Activated CD4-positive, CD25-positive, alpha-beta regulatory T cell treated with anti-CD3 and anti-CD28 coated beads, Interleukin-2, amount 50 U/mL, for 16 hours (primary cell): ENCODE data around the gene ABCC8.
A peak's percentile ranks its signal among the peaks of the same experiment; 100 is the strongest.

Experiments
- DNase-seq: peaks from one replicate; pipeline ENCODE4 v3.0.0-alpha.2; 2020; ENCODE audit warnings: low read depth, low spot score

Gene ABCC8

GRCh38 chr11:17387811-17388210 is 88.8 kb downstream of the ABCC8 start:
- DNase-seq = no peak

DNA sequence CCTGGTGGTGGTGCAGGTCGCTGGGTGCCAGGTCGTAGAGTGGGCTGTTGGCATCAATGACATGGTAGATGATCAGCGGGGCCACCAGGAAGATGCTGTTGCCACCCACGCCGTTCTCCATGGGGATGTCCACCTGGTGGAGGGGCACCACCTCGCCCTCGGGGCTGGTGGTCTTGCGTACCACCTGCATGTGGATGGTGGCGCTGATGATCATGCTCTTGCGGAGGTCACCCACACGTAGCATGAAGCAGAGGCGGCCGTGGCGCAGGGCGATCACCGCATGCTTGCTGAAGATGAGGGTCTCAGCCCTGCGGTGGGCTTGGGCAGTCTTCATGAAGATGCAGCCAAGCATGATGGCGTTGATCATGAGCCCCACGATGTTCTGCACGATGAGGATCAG is 89.4 kb downstream of the ABCC8 start:
- DNase-seq = no peak

DNA sequence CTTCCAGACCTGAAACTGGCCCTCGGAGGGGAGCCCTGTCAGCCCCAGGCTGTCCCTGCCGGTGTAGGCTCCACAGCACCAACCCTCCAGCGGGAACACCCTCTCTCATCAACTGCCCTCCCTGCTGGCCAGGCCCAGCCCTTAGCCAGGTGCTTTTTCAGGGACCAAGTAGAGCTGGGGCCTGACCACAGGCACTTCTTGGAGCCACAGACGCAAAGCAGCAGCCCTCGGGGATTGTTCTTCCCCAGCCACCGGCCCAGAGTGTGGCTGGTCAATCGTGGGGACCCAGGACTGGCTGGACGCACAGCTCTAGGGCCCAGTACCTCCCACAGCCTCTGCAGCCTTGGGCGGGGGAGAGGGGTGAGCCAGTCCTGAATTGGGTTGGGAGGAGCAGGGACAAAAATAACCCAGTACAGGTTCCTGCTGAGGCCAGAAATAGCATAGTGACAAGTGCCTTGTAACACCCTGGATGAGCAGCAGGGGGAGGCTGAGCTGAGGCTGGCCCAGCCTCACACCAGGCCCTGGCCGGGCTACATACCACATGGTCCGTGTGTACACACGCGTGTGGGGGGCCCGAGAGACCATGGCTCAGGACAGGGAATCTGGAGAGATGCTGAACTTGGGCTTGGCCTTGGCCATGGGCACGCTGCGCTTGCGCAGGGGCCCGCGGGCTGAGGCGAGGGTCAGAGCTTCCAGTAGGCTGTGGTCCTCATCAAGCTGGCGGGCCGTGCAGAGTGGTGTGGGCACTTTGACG is 90.1 kb downstream of the ABCC8 start:
- DNase-seq = no peak

DNA sequence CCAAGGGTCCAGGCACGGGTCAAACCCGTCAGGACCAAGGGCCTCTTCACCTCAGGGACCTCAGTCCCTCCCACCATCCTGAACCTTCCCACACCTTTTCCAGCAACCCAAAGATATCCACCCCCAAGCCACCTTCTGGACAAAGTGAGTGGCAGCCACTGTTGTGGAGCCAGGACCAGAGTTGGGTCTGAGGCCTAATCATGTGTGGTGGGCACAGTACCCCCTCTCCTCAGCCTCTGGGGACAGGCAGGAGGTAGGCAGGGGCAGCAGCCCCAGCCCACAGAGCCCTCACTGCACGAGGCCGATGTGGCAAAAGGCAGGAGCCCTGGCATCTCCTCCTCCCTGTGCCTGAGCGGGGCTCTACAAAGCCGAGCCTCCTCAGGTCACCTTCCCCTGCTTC is 90.7 kb downstream of the ABCC8 start:
- DNase-seq = no peak

DNA sequence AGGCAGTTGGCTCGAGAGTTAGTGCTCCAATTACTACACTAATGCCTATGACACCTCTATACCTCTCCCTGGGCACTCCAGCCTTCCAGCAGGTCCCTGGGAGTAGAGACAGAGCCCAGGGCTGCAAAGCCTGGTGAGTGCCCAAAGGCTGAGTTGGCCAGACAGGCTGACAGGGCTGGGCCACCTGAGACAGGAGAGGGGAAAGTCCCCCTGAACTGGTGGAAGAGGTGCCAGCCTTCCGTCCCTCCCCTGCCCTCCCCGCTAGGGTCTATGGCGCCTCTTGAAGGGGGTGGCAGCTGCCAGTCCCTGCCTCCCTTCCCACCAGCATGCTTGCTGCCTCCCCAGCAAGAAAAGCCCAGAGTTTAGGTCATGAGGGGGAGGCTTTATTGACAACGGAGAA is 91.2 kb downstream of the ABCC8 start:
- no peak for DNase-seq

GRCh38 chr11:17384002-17384511 is 92.6 kb downstream of the ABCC8 start:
- DNase-seq = peak; percentile 66

- no peak for DNase-seq
These were observed 93.2 kb downstream of the ABCC8 start for GRCh38 chr11:17383461-17383860.

- no peak for DNase-seq
These were observed 94.5 kb downstream of the ABCC8 start for GRCh38 chr11:17382046-17382728.

DNA sequence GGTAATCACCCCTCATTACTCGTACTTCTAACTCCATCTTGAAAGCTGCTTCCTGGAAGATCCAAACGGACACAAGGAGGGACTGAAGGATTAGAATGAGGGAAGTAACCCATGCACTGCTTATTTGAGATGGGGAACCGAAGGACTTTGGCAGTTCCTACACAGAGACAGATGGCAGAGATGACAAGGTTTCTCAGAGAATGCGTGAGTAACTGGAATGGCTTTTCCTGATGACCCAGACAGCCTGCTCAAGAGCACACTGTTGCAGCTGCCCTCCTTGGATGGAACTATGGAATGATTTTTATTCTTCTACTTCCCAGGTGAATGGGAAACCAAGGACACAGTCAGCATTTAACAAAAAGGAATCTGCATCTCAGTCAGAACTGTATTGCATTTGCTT is 95.5 kb downstream of the ABCC8 start:
- DNase-seq = no peak

GRCh38 chr11:17379383-17380180 is 97.1 kb downstream of the ABCC8 start:
- DNase-seq = no peak

DNA sequence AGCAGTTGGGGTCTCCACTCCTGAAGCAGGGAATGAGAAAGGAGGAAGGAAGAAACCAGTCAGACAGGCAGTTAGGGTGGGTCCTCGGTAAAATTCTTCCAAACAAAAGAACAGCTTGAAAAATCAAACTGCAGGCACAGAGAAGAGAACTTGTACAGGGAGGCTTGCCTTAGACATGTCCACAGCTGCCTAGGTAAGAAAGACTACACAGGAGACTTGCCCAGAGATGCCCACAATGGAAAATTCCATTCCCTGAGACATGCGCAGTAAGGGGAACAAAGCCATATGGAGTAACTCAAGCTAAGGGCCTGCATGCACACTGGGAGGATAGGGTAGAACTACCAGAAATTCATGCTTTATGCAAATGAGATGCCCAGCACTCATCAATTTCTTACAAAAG is 98.0 kb downstream of the ABCC8 start:
- no peak for DNase-seq

DNA sequence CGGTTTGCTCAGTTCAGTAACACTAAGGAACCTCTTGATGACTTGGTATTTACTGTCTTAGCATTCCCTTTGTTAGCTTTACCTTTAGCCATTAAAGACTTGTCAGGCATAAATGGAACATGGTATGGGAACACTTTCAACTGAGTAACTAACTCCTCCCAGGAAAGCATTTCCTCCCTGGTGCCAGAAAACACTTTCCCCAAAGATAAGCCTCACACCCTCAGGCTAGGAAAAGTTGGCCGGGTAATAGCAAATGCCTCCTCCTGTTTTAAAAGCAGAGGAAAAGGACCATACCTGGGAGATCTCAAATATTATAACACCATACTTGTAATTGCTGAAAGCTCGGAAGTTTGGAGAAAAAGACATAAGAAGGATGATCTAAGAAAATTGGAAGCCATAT is 100.2 kb downstream of the ABCC8 start:
- no peak for DNase-seq

GRCh38 chr11:17375547-17375946 is 101.1 kb downstream of the ABCC8 start:
- DNase-seq = no peak

DNA sequence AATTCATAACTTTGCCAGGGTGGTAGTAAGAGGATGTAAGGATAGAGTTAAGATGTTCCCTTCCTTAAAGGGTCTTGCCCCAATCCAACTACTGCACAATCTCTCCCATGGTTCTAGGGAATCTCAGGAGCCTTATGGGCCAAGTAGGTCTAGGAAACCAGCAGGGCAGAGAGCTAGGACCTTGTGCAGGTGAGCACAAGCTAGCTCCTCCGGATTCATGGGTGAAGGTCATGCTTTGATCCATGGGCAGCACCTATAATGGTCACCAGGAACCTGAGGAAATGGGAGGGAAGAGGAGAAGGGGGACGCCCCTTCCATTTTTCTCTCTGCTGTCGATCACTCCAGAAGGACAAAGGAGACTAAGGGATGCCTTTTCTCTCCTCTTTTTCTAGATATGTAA is 105.0 kb downstream of the ABCC8 start:
- DNase-seq = no peak

DNA sequence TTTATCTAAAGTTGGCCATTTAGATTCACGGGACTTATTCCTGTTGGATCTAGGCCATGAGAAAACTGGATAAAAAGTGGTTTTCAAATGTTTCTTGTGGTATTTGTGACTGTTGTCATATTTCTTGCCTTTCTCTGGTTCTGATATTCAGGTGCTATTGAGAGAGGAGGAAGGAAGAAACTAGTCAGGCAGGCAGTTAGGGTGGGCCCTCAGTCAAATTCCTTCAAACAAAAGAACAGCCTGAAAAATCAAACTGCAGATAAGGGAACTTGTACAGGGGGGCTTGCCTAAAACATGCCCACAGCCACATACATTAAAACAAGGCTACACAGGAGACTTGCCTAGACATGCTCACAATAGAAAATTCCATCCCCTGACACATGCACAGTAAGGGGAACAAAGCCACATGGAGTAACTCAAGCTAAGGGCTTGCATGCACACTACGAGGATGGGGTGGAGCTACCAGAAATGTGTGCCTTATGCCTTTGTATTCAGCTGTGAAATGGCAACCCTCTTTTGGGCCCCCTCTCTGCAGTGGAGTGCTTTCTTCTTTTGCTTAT is 106.9 kb downstream of the ABCC8 start:
- DNase-seq = no peak

GRCh38 chr11:17369094-17369493 is 107.6 kb downstream of the ABCC8 start:
- no peak for DNase-seq

GRCh38 chr11:17368551-17368950 is 108.1 kb downstream of the ABCC8 start:
- no peak for DNase-seq

- no peak for DNase-seq
These were observed 110.2 kb downstream of the ABCC8 start for GRCh38 chr11:17366495-17366894.

DNA sequence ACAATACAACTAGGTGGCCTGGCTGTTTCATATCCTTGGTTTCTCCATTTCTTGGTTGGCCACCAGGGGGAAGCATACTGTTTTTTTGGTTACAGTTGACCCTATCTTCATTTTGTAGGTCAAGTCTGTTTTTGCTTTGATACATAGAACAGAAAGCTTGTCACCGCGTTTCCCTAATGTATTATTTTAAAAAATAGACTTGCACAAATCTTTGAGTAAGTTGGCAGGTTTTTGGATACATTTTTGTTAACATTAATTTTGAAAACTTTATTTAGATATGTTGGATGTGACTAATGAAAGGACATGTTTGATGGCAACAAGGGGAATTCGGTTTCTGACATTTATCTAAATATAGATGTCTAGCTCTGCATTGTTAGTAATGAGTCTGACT is 122.0 kb downstream of the ABCC8 start:
- peak; percentile 47 for DNase-seq

DNA sequence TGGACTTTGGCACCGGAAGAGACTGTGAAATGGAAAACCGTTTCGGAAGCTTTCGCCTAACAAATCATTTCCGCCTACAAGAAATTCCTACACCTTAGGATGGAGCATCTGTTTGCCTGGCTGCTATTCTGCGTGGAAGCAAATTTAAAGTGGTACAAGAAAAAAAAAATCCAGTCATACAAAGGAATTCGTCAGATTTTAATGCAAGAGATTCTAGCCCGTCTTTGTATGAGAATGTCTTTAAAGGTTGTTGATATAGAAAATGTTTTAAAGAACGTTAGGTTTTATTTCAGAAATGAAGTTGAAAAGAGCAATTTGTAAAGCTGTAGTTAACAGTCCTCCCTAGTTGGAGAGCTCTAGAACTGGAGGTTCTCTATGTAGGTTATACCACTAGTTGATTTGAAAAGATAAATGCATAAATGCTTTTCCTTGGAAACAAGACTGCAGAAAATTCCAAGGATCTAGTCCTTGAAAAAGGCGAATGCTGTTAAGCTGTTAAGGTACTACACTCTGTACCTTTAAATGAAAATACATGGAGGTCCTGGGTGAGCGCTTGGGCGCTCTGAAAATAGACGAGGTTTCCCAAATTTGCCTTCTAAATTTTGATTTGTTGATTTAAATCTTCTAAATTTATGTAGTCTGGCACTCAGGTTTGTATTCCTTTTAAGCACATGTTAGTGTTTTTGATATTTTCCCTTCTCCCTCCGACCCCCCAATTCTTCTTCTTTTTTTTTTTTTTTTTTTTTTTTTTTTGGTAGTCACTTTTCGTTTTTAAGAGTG is 122.6 kb downstream of the ABCC8 start:
- no peak for DNase-seq
